K562 (cell line): ENCODE measurements around the gene EN1.

Experiments used
- AFF4 ChIP-seq: sonication (generic); formaldehyde crosslinking; IDR thresholded peaks from 2 replicates; pipeline ENCODE4 v1.8.0; 2023; ENCODE audit warnings: mild to moderate bottlenecking, missing genetic modification reagents
- CTCF ChIP-seq, 3 experiments: IDR thresholded peaks in 2 of 3; conservative IDR thresholded peaks in 1 of 3; 2 replicates each; pipeline ENCODE4 v1.5.1; 2011 to 2012; ENCODE audit warnings: low read length in 3 of 3, mild to moderate bottlenecking in 3 of 3, control low read depth in 2 of 3, improper control_type of control experiment in 1 of 3, inconsistent platforms in 1 of 3, low read depth in 1 of 3, mixed read lengths in 1 of 3, moderate library complexity in 1 of 3; ENCODE audit not compliant: insufficient read depth in 2 of 3
- GABPA ChIP-seq: fragments of 200-800 bp; sonication (Bioruptor generic); conservative IDR thresholded peaks from 2 replicates; pipeline ENCODE4 v1.6.1; 2016; ENCODE audit warnings: low read depth, missing genetic modification characterization, missing compliant biosample characterization
- MAFK ChIP-seq: IDR thresholded peaks from 2 replicates; pipeline ENCODE4 v1.6.1; 2011; ENCODE audit warnings: low read length, improper control_type of control experiment
- POLR2A ChIP-seq: fragments of 450-650 bp; conservative IDR thresholded peaks from 2 replicates; pipeline ENCODE4 v1.6.1; 2016
- SRSF9 ChIP-seq: fragments of 200-400 bp; formaldehyde crosslinking; IDR thresholded peaks from 2 replicates; pipeline ENCODE4 v1.6.1; 2017; ENCODE audit warnings: low read depth, low read length, borderline replicate concordance
- ZEB2 ChIP-seq: fragments of 450-650 bp; IDR thresholded peaks from 2 replicates; pipeline ENCODE4 v1.6.1; 2016
- ZFPM2 ChIP-seq: fragments of 250-450 bp; sonication (Bioruptor Pico); IDR thresholded peaks from 2 replicates; pipeline ENCODE4 v1.5.1; 2022; ENCODE audit warnings: mild to moderate bottlenecking
- ZFX ChIP-seq: sonication (generic); formaldehyde crosslinking; IDR thresholded peaks from 2 replicates; pipeline ENCODE4 v1.8.0; 2022; ENCODE audit warnings: mild to moderate bottlenecking, missing genetic modification reagents, moderate library complexity
- ZNF121 ChIP-seq: sonication (generic); formaldehyde crosslinking; conservative IDR thresholded peaks from 2 replicates; pipeline ENCODE4 v1.8.0; 2022; ENCODE audit warnings: missing genetic modification reagents

- no peak for TF ChIP-seq ZEB2
- peak; percentile 83 for TF ChIP-seq ZFX
- no peak for TF ChIP-seq POLR2A
- no peak for TF ChIP-seq ZNF121 (CRISPR knock-in tag)
- TF ChIP-seq ZFPM2 (CRISPR knock-in tag) = no peak
- no peak for TF ChIP-seq AFF4 (CRISPR knock-in tag)
- TF ChIP-seq CTCF (IDR thresholded peaks at IDR 0.05 in 2 of 3, conservative IDR thresholded peaks at IDR 0.05 in 1 of 3; ENCODE audit: insufficient read depth in 2 of 3, low read depth in 1 of 3, low read length in 3 of 3) = no peak
- no peak for TF ChIP-seq MAFK
- no peak for TF ChIP-seq GABPA
- no peak for TF ChIP-seq SRSF9
Observed at GRCh38 chr2:118845005-118845521, 2.4 kb downstream of the EN1 start.
